ENCODE results near the gene BRSK1. TPM values are rescaled to one million over a fixed set of nuclear protein-coding genes. Genes with fewer than 3 reads are reported as not detected.

BRSK1 gene
- total and polyA plus RNA-seq, 2 of the 8 experiments (the other 6 are each of a cell fraction or from before 2014, with no cell fraction given): 27.6 to 32.7 TPM

GRCh38 chr19:55251341-55252081, 32.3 kb upstream of the BRSK1 start:
- peaks cover 9 to 90% of the 10 kb centered on the region in 2 experiments for H3K79me2 ChIP-seq (ENCODE audit: control insufficient read depth in 1 of 2, insufficient read depth in 2 of 2, low read length in 2 of 2)
- no peaks in the 10 kb centered on the region for H3K27me3 ChIP-seq (replicated peaks in 1 of 4; ENCODE audit: control insufficient read depth in 3 of 4, extremely low read depth in 1 of 4, insufficient read depth in 3 of 4, low read length in 3 of 4)
- no peak overlapping the region for H3K14ac ChIP-seq (ENCODE audit: insufficient read length)
- no peak overlapping the region for H2BK120ac ChIP-seq (replicated peaks; ENCODE audit: low read depth, low read length)
- H3K36me3 ChIP-seq (ENCODE audit: control insufficient read depth in 2 of 4, insufficient read depth in 4 of 4, low read length in 3 of 4): peaks cover 0 to 4% (median 2%) of the 10 kb centered on the region in 4 experiments; a peak in 3 of 8 replicates
- no peak for DNase-seq (ENCODE audit: low read depth in 1 of 2, low spot score in 2 of 2)
- no peaks in the 10 kb centered on the region for H3K9me3 ChIP-seq (ENCODE audit: insufficient read depth in 2 of 2, low read depth in 1 of 2, low read length in 1 of 2)
- no peak overlapping the region for H3K18ac ChIP-seq (ENCODE audit: extremely low read depth, low read length)
- ChIA-PET POLR2A (ENCODE audit: partially characterized antibody) (interaction anchor here (1.0 kb wide), 2 partner anchors 11 to 142 kb away, joined by 3 read pairs; no protein-coding TSS in a partner anchor), CTCF (ENCODE audit: partially characterized antibody) (interaction anchor here (0.6 to 1.3 kb wide), 3 partner anchors 10 to 408 kb away, joined by 3 to 4 read pairs (median 4); no protein-coding TSS in a partner anchor)
- peak overlapping the region; percentile 45 for H4K8ac ChIP-seq (ENCODE audit: extremely low read depth, insufficient read depth, low read length)
- peaks cover 37% of the 10 kb centered on the region for H3K79me1 ChIP-seq (ENCODE audit: low read depth, low read length)
- no peak overlapping the region for H2AFZ ChIP-seq (ENCODE audit: low read length)
- peaks cover 32 to 56% of the 10 kb centered on the region in 2 experiments for H4K20me1 ChIP-seq (replicated peaks in 1 of 2; ENCODE audit: control insufficient read depth in 1 of 2, insufficient read depth in 2 of 2, low read length in 2 of 2)
- no peaks in the 10 kb centered on the region for H3K23me2 ChIP-seq (ENCODE audit: low read depth, low read length)
- no peak overlapping the region; the same call in 1 of the 2 replicates for H3K27ac ChIP-seq (ENCODE audit: low read depth, low read length)
- no peak overlapping the region for H2BK15ac ChIP-seq (ENCODE audit: low read length)
- H4K5ac ChIP-seq (ENCODE audit: insufficient read length, low read depth, low read length): no peak overlapping the region
- no peak for TF ChIP-seq E2F6 (IDR thresholded peaks at IDR 0.05)
- no peak for TF ChIP-seq CEBPB (IDR thresholded peaks at IDR 0.05; ENCODE audit: low read depth, low read length)
- no peak for TF ChIP-seq RAD21 (IDR thresholded peaks at IDR 0.05 in 1 of 2, conservative IDR thresholded peaks at IDR 0.05 in 1 of 2; ENCODE audit: low read depth in 2 of 2, low read length in 2 of 2)
- no peak for TF ChIP-seq CHD2 (IDR thresholded peaks at IDR 0.05; ENCODE audit: low read length)
- no peak for TF ChIP-seq CBX8 (IDR thresholded peaks at IDR 0.05; ENCODE audit: borderline replicate concordance, low read depth, low read length)
- no peak for TF ChIP-seq YY1 (IDR thresholded peaks at IDR 0.05; ENCODE audit: low read depth, low read length)
- TF ChIP-seq KDM4A (IDR thresholded peaks at IDR 0.05; ENCODE audit: low read depth, low read length, severe bottlenecking): no peak
- TF ChIP-seq TAF7 (optimal IDR thresholded peaks at IDR 0.05; ENCODE audit: borderline replicate concordance, low read depth, low read length): no peak
- no peak for TF ChIP-seq JUND (IDR thresholded peaks at IDR 0.05; ENCODE audit: low read length)
- peaks cover 4 to 14% (median 7%) of the 10 kb centered on the region in 4 experiments; a peak in 6 of 7 replicates for H3K4me1 ChIP-seq (replicated peaks in 1 of 4; ENCODE audit: control insufficient read depth in 3 of 4, insufficient read depth in 4 of 4, low read length in 3 of 4)
- no peak overlapping the region for H3K4me3 ChIP-seq (ENCODE audit: extremely low read depth in 1 of 4, insufficient read depth in 2 of 4, low read depth in 3 of 4, low read length in 4 of 4)
- H4K91ac ChIP-seq (replicated peaks; ENCODE audit: insufficient read length, low read length): no peak overlapping the region
- H3K4me2 ChIP-seq (ENCODE audit: insufficient read depth in 1 of 2, low read depth in 2 of 2, low read length in 2 of 2): no peak overlapping the region
- no peak overlapping the region for H2BK12ac ChIP-seq (ENCODE audit: low read depth, low read length)
- H3K56ac ChIP-seq (replicated peaks; ENCODE audit: insufficient read length, low read depth, low read length): no peak overlapping the region
- H2BK5ac ChIP-seq (ENCODE audit: low read depth, low read length): peak overlapping the region; percentile 32; the same call in 1 of the 2 replicates
- H2AK5ac ChIP-seq (ENCODE audit: low read depth, low read length): no peak overlapping the region
- FAIRE-seq: no peak
- H3K4ac ChIP-seq (replicated peaks; ENCODE audit: insufficient read length, low read depth, low read length): no peak overlapping the region
- WGBS, 2 experiments (ENCODE audit: extremely low coverage in 1 of 2, insufficient coverage in 1 of 2, insufficient read length in 1 of 2, insufficient replicate concordance in 2 of 2, low coverage in 1 of 2, low lambda C conversion rate in 2 of 2, missing lambda C conversion rate in 1 of 2): 90% methylated on average over 19 of the region's 19 CpGs; no CpG with 5 or more reads in 1 of the 2 experiments
- H3K23ac ChIP-seq (ENCODE audit: insufficient read length): no peak overlapping the region
- H2BK20ac ChIP-seq (ENCODE audit: low read length): no peak overlapping the region
- H3K9ac ChIP-seq (replicated peaks in 1 of 4; ENCODE audit: extremely low read depth in 1 of 4, low read depth in 3 of 4, low read length in 3 of 4): no peak overlapping the region; a peak in 1 of 7 replicates
